ENCODE results near the gene YPEL5. TPM values are rescaled to one million over a fixed set of nuclear protein-coding genes. Genes with fewer than 3 reads are reported as not detected.
"Not testable (repeated sequence)": the region's sequence is repeated elsewhere in the genome, so short reads cannot be mapped to it uniquely, and the experiment has no call there.

Gene YPEL5
- total RNA-seq = 67.8 TPM
- long read RNA-seq, transcript YPEL5-201 (3 exons, 2,182 nt) = major isoform, 75 of 103 reads
- long read RNA-seq, partial matches to known transcripts = 0 of 103 reads
- long read RNA-seq, other reads (novel, unspliced or antisense) = 19 of 103 reads

DNA sequence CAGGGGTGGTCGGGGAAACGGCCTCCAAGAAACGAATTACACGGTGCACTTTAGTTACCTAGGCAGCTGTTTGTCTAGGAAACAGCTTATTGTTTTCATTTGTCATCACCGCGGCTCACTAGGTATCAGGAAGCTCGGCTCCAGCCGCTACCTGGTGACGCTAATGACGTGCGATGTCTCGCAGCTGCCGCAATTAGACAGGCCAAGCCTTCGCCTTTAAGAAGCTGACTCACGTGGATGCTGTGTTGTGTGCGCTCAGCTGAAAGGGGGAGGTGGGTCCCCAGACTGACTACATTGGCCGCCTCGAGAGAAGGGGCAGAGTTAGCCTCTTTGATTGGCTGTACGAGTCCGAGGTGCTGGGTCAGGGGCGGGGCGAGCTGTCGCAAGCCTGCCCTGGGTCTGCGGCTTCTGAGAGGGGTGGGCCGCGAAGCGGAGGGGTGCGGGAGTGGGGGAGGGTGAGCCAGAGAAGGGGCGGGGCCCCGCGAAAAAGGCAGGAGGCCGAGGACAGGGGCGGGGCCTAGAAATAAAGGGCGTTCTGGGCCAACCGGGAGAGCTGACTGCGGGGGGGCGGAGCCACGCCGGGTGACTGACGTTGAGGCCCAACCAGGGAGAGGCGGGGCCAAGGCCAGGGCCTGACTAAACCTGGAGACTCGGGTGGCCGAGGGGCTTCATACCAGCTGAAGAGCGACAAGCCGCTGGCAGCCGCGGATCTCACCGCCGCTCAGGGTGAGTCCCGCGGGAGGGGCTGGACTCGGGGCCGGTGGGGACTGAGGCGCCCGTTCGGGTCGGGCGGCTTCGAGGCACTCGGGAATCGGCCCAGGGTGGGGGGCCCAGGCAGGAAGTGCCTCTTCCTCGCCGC lies at the start of gene YPEL5:
Gene YPEL5 (plus strand): TSS at position 671 of the 859 bp plus-strand sequence. CDS start 9,645 bp downstream, outside the sequence.
- peak; percentile 100 for DNase-seq (ENCODE audit: low spot score)
- intact Hi-C loops (cut with DNase I) = no loop called here

DNA sequence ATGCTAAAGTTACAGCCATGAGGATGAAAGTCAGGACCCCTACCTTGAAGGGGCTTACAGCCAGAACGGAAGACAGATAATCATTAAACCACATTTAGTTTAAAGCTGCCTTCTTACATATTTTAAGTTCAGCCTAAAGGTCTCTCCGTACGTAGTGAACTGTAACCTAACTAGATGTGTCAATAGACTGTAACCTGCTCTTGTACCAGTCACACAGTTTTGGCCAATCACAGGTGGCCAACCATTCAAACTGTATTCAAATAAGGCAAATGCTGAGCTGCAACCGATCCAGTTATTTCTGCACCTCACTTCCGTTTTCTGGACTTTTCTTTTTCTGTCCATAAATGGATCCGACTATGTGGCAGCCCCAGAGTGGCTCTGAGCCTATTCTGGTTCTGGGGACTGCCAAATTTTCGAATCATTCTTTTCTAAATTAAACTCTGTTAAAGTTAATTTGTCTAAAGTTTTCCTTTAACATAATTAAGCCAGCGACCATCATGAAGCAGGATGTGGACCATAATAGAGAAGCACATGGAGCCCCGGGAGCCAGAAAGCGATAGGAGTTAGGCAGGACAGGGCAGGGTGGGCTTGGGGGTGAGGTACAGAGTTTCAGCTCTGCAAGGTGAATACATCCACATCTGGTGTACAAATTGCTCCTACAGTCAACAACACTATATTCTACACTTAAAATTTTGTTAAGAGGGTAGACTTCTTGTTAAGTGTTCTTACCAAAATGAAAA lies 48.4 kb upstream of the YPEL5 start:
- peak; percentile 53 for DNase-seq (ENCODE audit: low spot score)
- intact Hi-C loops (cut with DNase I) = no loop called here

DNA sequence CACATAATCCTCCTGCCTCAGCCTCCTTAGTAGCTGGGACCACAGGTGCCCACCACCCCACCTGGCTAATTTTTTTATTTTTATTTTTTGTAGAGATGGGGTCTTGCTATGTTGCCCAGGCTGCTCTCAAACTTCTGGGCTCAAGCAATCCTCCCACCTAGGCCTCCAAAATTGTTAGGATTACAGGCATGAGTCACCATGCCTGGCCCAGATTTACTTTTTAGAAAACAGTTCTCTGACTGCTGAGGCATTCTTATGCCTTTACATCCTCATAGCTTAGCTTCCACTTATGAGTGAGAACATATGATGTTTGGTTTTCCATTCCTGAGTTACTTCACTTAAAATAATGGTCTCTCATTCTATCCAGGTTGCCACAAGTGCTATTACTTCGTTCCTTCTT lies 47.4 kb upstream of the YPEL5 start:
- DNase-seq (ENCODE audit: low spot score) = peak; percentile 26
- intact Hi-C loops (cut with DNase I) = not testable (repeated sequence)

DNA sequence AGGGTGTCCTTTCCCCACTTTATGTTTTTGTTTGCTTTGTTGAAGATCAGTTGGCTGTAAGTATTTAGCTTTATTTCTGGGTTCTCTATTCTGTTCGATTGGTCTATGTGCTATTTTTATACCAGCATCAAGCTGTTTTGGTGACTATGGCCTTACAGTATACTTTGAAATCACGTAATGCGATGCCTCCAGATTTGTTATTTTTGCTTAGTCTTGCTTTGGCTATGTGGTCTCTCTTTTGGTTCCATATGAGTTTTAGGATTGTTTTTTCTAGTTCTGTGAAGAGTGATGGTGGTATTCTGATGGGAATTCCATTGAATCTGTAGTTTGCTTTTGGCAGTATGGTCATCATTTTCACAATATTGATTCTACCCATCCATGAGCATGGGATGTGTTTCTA lies 46.1 kb upstream of the YPEL5 start:
- intact Hi-C loops (cut with DNase I); DNase-seq (ENCODE audit: low spot score): not testable (repeated sequence)

GRCh38 chr2:30104307-30104706 lies 42.5 kb upstream of the YPEL5 start:
- intact Hi-C loops (cut with DNase I) = no loop called here
- no peak for DNase-seq (ENCODE audit: low spot score)

DNA sequence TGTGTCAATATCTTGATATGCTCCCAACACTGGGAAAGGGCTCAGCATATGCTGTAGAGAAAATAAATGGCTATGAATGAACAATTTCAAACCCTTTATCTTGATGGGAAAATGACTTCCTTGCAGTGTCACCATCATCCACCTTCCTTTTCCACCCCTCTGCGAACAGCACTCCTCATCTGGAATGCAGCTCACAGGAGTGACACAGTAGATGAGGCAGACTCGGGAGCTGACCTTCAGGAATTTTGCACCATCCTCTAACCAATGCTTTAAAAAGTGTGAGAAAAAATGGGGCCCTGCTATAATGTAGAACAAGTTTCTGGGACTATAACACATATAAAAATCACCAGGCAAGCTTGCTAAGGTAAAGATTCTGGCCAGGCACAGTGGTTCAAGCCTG lies 41.3 kb upstream of the YPEL5 start:
- intact Hi-C loops (cut with DNase I) = no loop called here
- no peak for DNase-seq (ENCODE audit: low spot score)

GRCh38 chr2:30106543-30106942 lies 40.3 kb upstream of the YPEL5 start:
- intact Hi-C loops (cut with DNase I) = no loop called here
- peak; percentile 58 for DNase-seq (ENCODE audit: low spot score)

- intact Hi-C loops (cut with DNase I) = no loop called here
- peak; percentile 44 for DNase-seq (ENCODE audit: low spot score)
These were observed 38.6 kb upstream of the YPEL5 start for GRCh38 chr2:30108192-30108591.

- peak; percentile 63 for DNase-seq (ENCODE audit: low spot score)
- intact Hi-C loops (cut with DNase I) = no loop called here
These were observed 38.0 kb upstream of the YPEL5 start for GRCh38 chr2:30108851-30109250.

GRCh38 chr2:30109856-30110255 lies 37.0 kb upstream of the YPEL5 start:
- intact Hi-C loops (cut with DNase I) = no loop called here
- DNase-seq (ENCODE audit: low spot score) = no peak

DNA sequence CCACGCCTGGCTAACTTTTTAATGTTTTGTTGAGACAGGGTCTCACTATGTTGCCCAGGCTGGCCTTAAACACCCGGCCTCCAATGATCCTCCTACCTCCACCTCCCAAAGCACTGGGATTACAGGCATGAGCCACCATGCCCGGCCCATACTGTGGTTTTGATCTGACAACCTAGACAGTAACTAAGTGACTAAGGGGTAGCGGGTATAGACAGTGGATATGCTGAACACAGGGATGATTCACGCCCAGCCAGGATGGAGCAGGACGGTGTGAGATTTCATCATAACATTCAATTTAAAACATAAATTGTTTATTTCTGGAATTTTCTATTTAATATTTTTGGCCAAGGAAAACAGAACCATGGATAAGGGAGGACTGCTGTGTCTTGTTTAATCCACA lies 36.0 kb upstream of the YPEL5 start:
- DNase-seq (ENCODE audit: low spot score) = no peak
- intact Hi-C loops (cut with DNase I) = no loop called here

DNA sequence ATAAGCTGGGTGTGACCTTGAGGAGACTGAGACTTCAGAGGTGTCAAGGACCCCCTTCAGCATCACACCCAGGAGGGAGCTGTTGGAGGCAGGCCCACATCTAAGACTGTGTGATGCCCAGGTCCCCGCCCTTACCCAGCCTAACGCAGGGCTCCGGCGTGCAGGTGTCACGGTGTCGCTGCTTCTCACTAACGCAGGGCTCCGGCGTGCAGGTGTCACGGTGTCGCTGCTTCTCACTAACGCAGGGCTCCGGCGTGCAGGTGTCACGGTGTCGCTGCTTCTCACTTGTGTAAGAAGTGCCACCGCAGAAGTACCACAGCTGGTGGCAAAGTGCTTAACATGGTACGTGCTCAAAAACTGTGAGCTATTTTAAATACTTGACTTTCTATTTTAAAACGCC lies 35.6 kb upstream of the YPEL5 start:
- intact Hi-C loops (cut with DNase I); DNase-seq (ENCODE audit: low spot score): not testable (repeated sequence)

DNA sequence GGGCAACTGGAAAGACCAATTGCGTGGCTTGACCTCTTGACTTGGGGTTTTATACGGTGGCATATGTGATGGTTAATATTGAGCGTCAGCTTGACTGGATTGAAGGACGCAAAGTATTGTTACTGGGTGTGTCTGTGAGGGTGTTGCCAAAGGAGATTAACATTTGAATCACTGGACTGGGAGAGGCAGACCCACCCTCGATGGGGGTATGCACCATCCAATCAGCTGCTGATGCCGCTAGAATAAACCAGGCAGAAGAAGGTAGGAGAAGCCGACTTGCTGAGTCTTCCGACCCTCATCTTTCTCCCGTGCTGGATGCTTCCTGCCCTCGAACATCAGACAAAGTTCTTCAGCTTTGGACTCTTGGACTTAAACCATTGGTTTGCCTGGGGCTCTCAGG lies 34.2 kb upstream of the YPEL5 start:
- intact Hi-C loops (cut with DNase I) = no loop called here
- no peak for DNase-seq (ENCODE audit: low spot score)

GRCh38 chr2:30113617-30114293 lies 33.1 kb upstream of the YPEL5 start:
- intact Hi-C loops (cut with DNase I) = no loop called here
- DNase-seq (ENCODE audit: low spot score) = no peak

GRCh38 chr2:30115141-30115980 lies 31.4 kb upstream of the YPEL5 start:
- peak; percentile 88 for DNase-seq (ENCODE audit: low spot score)
- intact Hi-C loops (cut with DNase I) = loop anchor here (1.0 kb wide), 1 partner anchor 25 kb away; no protein-coding TSS in a partner anchor

DNA sequence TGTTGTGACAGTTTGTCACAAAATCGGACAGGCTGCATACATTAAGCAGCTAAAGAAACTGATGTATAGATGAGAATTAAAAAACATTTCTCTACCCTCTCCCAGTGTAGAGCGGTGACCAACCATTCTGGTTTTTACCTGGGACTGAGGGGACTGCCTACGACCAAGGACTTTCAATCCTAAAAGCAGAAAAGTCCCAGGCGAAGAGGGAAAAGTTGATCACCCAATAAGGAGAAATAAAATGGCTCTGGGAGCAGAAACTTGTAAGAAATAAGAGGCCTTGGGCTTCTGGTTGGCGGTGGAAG lies 30.9 kb upstream of the YPEL5 start:
- intact Hi-C loops (cut with DNase I) = loop anchor here (1.0 kb wide), 1 partner anchor 26 kb away; no protein-coding TSS in a partner anchor
- no peak for DNase-seq (ENCODE audit: low spot score)

DNA sequence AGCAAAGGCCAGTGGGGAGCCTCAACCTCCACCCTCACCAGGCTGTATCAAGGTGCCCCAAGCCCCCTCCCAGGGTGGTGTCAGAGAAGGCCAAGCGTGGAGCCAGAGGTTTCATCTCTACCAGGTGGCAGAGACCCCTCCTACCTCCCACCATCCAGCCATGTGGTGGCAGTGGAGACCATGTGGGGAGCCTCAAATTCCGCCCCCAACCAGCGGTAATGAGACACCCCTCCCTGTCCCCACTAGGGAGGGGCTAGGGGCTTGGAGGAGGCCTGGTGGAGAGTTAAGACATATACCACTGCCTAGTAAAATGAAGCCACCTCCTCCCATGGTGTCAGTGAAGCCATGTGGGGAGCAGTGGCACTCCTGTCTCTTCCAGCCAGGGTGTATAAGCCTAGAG lies 24.4 kb upstream of the YPEL5 start:
- intact Hi-C loops (cut with DNase I) = no loop called here
- DNase-seq (ENCODE audit: low spot score) = no peak

DNA sequence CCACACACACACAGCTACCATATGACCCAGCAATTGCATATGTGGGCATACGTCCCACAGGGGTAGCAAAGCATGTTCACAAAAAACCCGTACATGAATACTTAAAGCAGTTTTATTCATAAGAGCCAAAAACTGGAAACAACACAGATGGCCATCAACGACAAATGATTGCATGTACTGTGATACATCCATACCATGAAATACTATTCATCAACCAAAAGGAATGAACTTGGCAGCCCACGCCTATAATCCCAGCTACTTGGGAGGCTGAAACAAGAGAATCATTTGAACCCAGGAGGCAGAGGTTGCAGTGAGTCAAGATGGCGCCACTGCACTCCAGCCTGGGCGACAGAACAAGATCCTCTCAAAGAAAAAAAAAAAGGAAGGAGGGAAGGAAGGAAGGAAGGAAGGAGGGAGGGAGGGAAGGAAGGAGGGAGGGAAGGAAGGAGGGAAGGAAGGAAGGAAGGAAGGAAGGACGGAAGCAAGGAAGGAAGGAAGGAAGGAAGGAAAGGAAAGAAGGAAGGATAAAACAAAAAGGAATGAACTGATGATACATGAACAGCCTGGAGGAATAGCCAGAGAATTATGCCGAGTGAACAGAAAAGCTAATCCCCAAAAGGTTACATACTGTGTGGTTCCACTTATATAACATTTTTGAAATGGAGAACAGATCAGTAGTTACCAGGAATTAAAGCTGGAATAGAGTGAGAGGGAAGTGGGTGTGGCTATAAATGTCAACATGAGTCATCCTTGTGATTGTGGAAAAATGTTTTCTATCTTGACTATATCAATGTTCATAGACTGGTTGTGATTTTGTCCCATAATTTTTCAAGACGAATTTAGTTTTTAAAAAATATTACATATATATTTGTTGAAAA lies 19.6 kb upstream of the YPEL5 start:
- DNase-seq (ENCODE audit: low spot score) = no peak
- intact Hi-C loops (cut with DNase I) = no loop called here

All from cardiac septum (tissue), 1 donor.